ENCODE results near the gene PACRG.

The PACRG gene

GRCh38 chr6:163187606-163188005, 459.8 kb downstream of the PACRG start:
- no peaks in the 10 kb centered on the region; the same call in 1 of the 2 replicates for H3K4me1 ChIP-seq (ENCODE audit: insufficient read depth, low read length)
- no peaks in the 10 kb centered on the region for H3K9me3 ChIP-seq (ENCODE audit: control insufficient read depth, insufficient read depth, low read length)
- no peaks in the 10 kb centered on the region for H3K36me3 ChIP-seq (ENCODE audit: insufficient read depth, low read length)
- H3K9ac ChIP-seq (ENCODE audit: low read depth, low read length): no peak overlapping the region

- H3K9me3 ChIP-seq (ENCODE audit: control insufficient read depth, insufficient read depth, low read length): no peaks in the 10 kb centered on the region
These were observed 461.0 kb downstream of the PACRG start for GRCh38 chr6:163188746-163189145.

GRCh38 chr6:163189609-163190008, 461.8 kb downstream of the PACRG start:
- H3K9me3 ChIP-seq (ENCODE audit: control insufficient read depth, insufficient read depth, low read length): no peaks in the 10 kb centered on the region
- H3K4me1 ChIP-seq (ENCODE audit: insufficient read depth, low read length): no peaks in the 10 kb centered on the region; the same call in 1 of the 2 replicates
- no peak overlapping the region for H3K9ac ChIP-seq (ENCODE audit: low read depth, low read length)

More at GRCh38 chr6:163188746-163189145, 461.0 kb downstream of the PACRG start:
- Histone ChIP-seq H3K4me1 (ENCODE audit: insufficient read depth, low read length) (no peaks in the 10 kb centered on the region; the same call in 1 of the 2 replicates), H3K36me3 (ENCODE audit: insufficient read depth, low read length) (no peaks in the 10 kb centered on the region), H3K9ac (ENCODE audit: low read depth, low read length) (no peak overlapping the region)

GRCh38 chr6:163190786-163191185, 463.0 kb downstream of the PACRG start:
- H3K9ac ChIP-seq (ENCODE audit: low read depth, low read length): no peak overlapping the region
- no peaks in the 10 kb centered on the region; the same call in 1 of the 2 replicates for H3K4me1 ChIP-seq (ENCODE audit: insufficient read depth, low read length)
- H3K9me3 ChIP-seq (ENCODE audit: control insufficient read depth, insufficient read depth, low read length): no peaks in the 10 kb centered on the region
- no peaks in the 10 kb centered on the region for H3K36me3 ChIP-seq (ENCODE audit: insufficient read depth, low read length)

More at GRCh38 chr6:163189609-163190008, 461.8 kb downstream of the PACRG start:
- H3K36me3 ChIP-seq (ENCODE audit: insufficient read depth, low read length): no peaks in the 10 kb centered on the region

GRCh38 chr6:163191704-163192537, 464.1 kb downstream of the PACRG start:
- Histone ChIP-seq H3K9me3 (ENCODE audit: control insufficient read depth, insufficient read depth, low read length) (no peaks in the 10 kb centered on the region), H3K4me1 (ENCODE audit: insufficient read depth, low read length) (no peaks in the 10 kb centered on the region), H3K9ac (ENCODE audit: low read depth, low read length) (no peak overlapping the region), H3K36me3 (ENCODE audit: insufficient read depth, low read length) (no peaks in the 10 kb centered on the region)

GRCh38 chr6:163192591-163192990, 464.8 kb downstream of the PACRG start:
- no peaks in the 10 kb centered on the region for H3K36me3 ChIP-seq (ENCODE audit: insufficient read depth, low read length)
- H3K4me1 ChIP-seq (ENCODE audit: insufficient read depth, low read length): no peaks in the 10 kb centered on the region
- no peak overlapping the region for H3K9ac ChIP-seq (ENCODE audit: low read depth, low read length)
- no peaks in the 10 kb centered on the region for H3K9me3 ChIP-seq (ENCODE audit: control insufficient read depth, insufficient read depth, low read length)

- Histone ChIP-seq H3K9ac (ENCODE audit: low read depth, low read length) (no peak overlapping the region), H3K36me3 (ENCODE audit: insufficient read depth, low read length) (no peaks in the 10 kb centered on the region), H3K9me3 (ENCODE audit: control insufficient read depth, insufficient read depth, low read length) (no peaks in the 10 kb centered on the region), H3K4me1 (ENCODE audit: insufficient read depth, low read length) (no peaks in the 10 kb centered on the region)
These were observed 465.6 kb downstream of the PACRG start for GRCh38 chr6:163193326-163193725.

- Histone ChIP-seq H3K36me3 (ENCODE audit: insufficient read depth, low read length) (no peaks in the 10 kb centered on the region), H3K9me3 (ENCODE audit: control insufficient read depth, insufficient read depth, low read length) (no peaks in the 10 kb centered on the region), H3K9ac (ENCODE audit: low read depth, low read length) (no peak overlapping the region), H3K4me1 (ENCODE audit: insufficient read depth, low read length) (no peaks in the 10 kb centered on the region)
These were observed 468.2 kb downstream of the PACRG start for GRCh38 chr6:163195721-163196691.

- H3K9me3 ChIP-seq (ENCODE audit: control insufficient read depth, insufficient read depth, low read length): no peaks in the 10 kb centered on the region
- no peak overlapping the region for H3K9ac ChIP-seq (ENCODE audit: low read depth, low read length)
- no peaks in the 10 kb centered on the region for H3K4me1 ChIP-seq (ENCODE audit: insufficient read depth, low read length)
- no peaks in the 10 kb centered on the region for H3K36me3 ChIP-seq (ENCODE audit: insufficient read depth, low read length)
These were observed 470.1 kb downstream of the PACRG start for GRCh38 chr6:163197839-163198238.

GRCh38 chr6:163198396-163198795, 470.6 kb downstream of the PACRG start:
- Histone ChIP-seq H3K36me3 (ENCODE audit: insufficient read depth, low read length) (no peaks in the 10 kb centered on the region), H3K4me1 (ENCODE audit: insufficient read depth, low read length) (no peaks in the 10 kb centered on the region), H3K9me3 (ENCODE audit: control insufficient read depth, insufficient read depth, low read length) (no peaks in the 10 kb centered on the region), H3K9ac (ENCODE audit: low read depth, low read length) (no peak overlapping the region)

- Histone ChIP-seq H3K9me3 (ENCODE audit: control insufficient read depth, insufficient read depth, low read length) (no peaks in the 10 kb centered on the region), H3K4me1 (ENCODE audit: insufficient read depth, low read length) (no peaks in the 10 kb centered on the region), H3K36me3 (ENCODE audit: insufficient read depth, low read length) (no peaks in the 10 kb centered on the region), H3K9ac (ENCODE audit: low read depth, low read length) (no peak overlapping the region)
These were observed 471.6 kb downstream of the PACRG start for GRCh38 chr6:163199371-163199770.

- Histone ChIP-seq H3K9ac (ENCODE audit: low read depth, low read length) (no peak overlapping the region), H3K9me3 (ENCODE audit: control insufficient read depth, insufficient read depth, low read length) (no peaks in the 10 kb centered on the region), H3K4me1 (ENCODE audit: insufficient read depth, low read length) (no peaks in the 10 kb centered on the region), H3K36me3 (ENCODE audit: insufficient read depth, low read length) (no peaks in the 10 kb centered on the region)
These were observed 472.5 kb downstream of the PACRG start for GRCh38 chr6:163200289-163200688.

GRCh38 chr6:163200694-163201093, 472.9 kb downstream of the PACRG start:
- H3K4me1 ChIP-seq (ENCODE audit: insufficient read depth, low read length): no peaks in the 10 kb centered on the region
- H3K9me3 ChIP-seq (ENCODE audit: control insufficient read depth, insufficient read depth, low read length): no peaks in the 10 kb centered on the region
- H3K36me3 ChIP-seq (ENCODE audit: insufficient read depth, low read length): no peaks in the 10 kb centered on the region
- no peak overlapping the region for H3K9ac ChIP-seq (ENCODE audit: low read depth, low read length)

GRCh38 chr6:163201855-163202254, 474.1 kb downstream of the PACRG start:
- Histone ChIP-seq H3K36me3 (ENCODE audit: insufficient read depth, low read length) (no peaks in the 10 kb centered on the region), H3K9me3 (ENCODE audit: control insufficient read depth, insufficient read depth, low read length) (no peaks in the 10 kb centered on the region), H3K9ac (ENCODE audit: low read depth, low read length) (no peak overlapping the region), H3K4me1 (ENCODE audit: insufficient read depth, low read length) (no peaks in the 10 kb centered on the region)

Measured in ES-I3 (cell line).